GM21737 (cell line): ENCODE measurements around the gene OFD1.
"Not testable (repeated sequence)": the region's sequence is repeated elsewhere in the genome, so short reads cannot be mapped to it uniquely, and the experiment has no call there.

Experiments
- ATAC-seq: cut with Tn5 transposase; IDR thresholded peaks from one replicate; pipeline ENCODE4 v1.9.1; 2021; ENCODE audit warnings: mild to moderate bottlenecking, moderate library complexity; ENCODE audit not compliant: unreplicated experiment

Gene OFD1

GRCh38 chrX:13702111-13702789 lies 32.3 kb upstream of the OFD1 start:
- ATAC-seq = no peak

- ATAC-seq = no peak
Observed at GRCh38 chrX:13703135-13703534, 31.4 kb upstream of the OFD1 start.

GRCh38 chrX:13703589-13703988 lies 31.0 kb upstream of the OFD1 start:
- ATAC-seq = no peak

DNA sequence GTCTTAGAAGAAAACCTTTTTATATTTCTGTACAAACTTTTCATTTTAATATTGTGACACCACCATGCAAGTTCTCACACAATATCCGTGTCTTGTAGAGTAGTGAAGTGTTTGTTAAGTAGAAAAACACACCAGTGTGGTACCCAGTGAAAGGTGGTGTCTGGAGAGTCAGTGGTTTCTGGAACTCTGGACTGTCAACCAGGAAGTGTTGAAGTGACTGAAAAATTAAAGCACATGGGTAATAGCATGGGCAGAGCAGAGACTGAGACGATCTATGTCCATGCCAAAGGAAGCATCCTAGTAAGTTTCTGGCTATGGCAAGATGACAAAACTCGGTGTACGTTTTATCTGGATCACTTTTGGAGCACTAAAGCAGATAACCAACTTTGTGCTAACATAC lies 23.4 kb upstream of the OFD1 start:
- no peak for ATAC-seq

DNA sequence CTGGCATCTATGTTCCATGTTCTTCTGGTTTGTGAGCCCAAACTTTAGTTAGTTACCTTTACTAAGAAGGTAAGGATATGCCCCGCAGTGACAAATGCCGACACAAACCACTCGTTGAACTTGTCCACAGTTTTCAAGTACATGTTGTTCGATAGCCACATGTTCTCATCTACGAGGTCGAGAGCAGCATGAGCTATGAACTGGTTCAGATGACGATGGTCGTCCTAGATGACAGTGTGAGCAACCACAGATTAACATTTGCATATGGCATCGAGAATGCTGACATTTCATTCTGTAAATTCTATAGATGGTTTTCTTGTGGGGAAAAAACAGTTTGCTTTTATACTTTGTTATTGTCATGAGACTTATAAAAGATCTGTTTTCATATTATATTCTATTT lies 18.1 kb upstream of the OFD1 start:
- no peak for ATAC-seq

DNA sequence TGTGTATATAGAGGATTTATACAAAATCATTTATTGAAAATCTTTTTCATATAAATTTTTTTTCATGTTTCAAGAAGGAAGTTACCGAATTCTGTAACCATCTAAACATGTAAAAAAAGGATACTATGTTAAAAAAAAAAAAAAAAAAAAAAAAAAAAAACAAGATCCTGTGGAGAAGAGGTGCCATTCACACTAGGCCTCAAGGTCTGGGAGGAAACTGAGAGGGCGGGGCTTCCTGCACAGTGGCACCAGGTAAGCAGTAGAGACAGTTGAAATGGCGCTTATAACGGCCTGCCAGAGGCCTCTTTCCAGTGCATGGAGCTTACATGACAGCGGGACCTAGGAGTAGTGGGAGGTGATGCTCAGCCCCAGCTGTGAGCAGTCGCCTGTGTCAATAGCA lies 17.6 kb upstream of the OFD1 start:
- no peak for ATAC-seq

DNA sequence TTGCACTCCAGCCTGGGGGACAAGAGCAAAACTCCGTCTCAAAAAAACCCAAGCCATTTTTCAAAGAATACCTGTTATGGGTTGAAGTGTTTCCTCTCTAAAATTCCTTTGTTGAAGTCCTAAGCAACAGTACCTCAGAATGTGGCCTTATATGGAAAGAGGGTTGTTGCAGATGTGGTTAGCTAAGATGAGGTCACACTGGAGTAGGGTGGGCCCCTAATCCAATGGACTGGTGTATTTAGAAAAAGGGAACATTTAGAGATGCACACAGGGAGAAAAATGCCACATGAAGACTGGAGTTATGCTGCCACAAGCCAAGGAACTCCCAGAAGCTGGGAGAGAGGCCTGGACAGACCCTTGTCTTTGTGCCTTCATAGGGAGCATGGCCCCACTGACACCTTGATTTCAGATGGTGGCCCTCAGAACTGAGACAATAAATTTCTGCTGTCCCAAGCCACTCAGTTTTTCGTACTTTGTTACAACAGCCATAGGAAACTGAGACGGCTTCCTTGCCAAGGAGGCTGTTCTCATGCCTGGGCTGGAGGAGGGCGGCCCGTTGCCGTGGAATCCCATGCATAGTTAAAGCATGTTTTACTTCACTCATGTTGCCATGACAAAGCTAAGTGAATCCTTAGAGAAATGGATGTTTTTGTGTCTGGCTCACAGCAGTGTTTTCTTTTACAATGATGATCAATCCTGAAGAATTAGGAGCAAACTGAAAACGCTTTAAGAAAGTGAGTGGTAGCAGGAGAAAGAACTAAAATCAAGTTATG lies 16.7 kb upstream of the OFD1 start:
- no peak for ATAC-seq

GRCh38 chrX:13719192-13719856 lies 15.2 kb upstream of the OFD1 start:
- ATAC-seq = no peak

DNA sequence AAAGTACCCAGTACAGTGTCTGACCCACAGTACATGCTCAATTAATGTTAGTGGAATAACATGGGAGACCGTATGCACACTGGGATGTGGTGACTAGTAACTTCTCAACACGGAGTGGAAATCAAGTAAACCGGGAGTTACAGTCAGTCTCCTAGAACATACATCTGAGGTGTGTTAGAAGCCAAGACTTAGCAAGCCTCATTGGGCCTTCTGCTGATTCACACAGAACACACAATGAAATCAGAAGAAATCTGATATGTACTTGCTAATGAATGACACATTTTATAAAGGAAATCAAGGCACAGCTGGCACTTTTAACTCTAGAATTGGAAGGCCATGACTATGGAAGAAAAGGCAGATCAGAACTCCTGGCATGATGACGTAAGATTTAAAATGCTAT lies 13.2 kb upstream of the OFD1 start:
- no peak for ATAC-seq

DNA sequence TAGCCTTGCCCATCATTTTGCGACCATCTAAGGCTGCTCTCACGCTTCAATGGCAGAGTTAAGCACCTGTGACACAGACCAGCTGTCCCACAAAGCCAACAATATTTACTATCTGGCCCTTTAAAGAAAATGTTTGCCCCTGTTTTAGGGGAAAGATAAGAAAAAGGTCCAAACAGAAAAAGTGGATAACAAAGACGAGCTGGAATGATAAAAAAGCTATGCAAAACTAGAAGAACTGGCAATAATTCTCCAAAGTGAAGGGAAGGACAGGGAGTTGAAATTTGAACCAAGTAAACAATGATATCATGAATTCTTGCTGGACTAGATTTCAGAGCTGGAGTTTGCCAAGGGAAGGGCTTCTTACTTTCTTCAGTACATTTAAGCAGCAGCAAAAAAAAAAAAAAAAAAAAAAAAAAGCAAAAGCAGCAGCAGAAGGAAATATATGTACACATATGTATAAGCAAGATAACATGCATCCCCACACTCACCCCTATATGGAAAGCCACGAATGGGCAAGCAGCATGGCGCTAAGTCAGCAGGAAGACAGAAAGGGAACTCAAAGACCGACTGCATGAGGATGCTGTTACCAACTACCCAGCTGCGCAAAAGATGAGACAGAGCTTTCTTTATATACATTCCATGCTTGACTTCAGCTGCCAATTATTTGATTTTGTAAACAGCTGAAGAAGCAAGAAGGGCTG lies 12.6 kb upstream of the OFD1 start:
- no peak for ATAC-seq

- ATAC-seq = not testable (repeated sequence)
Observed at GRCh38 chrX:13724878-13725277, 9.7 kb upstream of the OFD1 start.

- not testable (repeated sequence) for ATAC-seq
Observed at GRCh38 chrX:13726583-13726982, 8.0 kb upstream of the OFD1 start.

- ATAC-seq = not testable (repeated sequence)
Observed at GRCh38 chrX:13730523-13730922, 4.0 kb upstream of the OFD1 start.

GRCh38 chrX:13732246-13733067 lies 2.1 kb upstream of the OFD1 start:
- ATAC-seq = no peak

DNA sequence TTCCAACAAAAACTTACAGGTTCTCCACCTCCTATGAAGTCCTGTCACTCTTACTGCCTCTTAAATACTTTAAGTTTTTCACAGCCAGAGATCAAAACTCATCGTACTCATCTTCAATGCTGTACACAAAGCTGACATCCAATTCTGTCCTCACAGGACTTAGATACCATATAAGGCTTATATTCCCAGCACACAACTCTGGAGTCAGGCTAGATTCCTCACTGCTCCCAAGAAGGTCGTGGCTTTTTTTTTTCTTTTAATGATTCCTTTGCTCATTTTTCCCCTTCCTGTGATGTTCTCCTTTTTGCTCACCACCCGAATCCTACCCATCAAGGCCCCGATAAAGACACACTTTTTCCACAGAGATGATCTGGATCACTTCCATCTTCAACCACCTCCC lies 1.0 kb upstream of the OFD1 start:
- ATAC-seq = no peak

DNA sequence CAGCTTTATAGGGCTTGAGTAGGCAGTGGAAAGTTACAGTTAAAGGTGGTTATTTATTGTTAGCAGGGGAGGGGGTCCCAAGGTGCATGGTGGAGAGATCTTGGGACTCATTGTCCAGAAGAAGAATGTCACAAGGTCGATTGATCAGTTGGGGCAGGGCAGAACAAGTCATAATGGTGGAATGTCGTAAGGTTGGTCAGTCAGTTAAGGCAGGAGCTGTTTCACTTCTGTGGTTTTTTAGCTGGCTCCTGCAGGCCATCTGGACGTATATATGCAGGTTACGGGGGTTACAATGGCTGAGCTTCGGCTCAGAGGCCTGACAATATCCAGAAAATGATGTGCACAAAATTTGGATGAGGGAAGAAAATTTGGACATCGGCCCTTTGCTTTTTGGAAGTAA lies 7.1 kb downstream of the OFD1 start:
- ATAC-seq = no peak

GRCh38 chrX:13742397-13743176 lies 8.0 kb downstream of the OFD1 start:
- peak; percentile 88 for ATAC-seq

- no peak for ATAC-seq
Observed at GRCh38 chrX:13747836-13748235, 13.3 kb downstream of the OFD1 start.

DNA sequence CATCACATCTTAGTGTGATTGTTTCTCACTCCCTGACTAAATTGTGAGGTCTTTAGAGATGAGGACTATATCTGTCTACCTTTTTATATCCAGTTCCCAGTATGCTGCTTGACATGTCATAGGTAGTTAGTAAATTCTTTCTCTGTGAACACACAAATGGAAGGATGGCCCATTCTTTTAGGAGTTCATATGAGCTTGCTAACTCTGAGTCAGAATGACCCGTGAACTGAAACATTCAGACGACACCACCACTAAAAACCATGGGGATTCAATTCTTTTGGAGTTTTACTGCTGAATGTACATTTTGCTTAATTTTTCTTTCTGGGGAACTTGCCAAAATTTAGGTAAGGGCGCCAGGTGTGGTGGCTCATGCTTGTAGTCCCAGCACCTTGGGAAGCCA lies 13.9 kb downstream of the OFD1 start:
- no peak for ATAC-seq

DNA sequence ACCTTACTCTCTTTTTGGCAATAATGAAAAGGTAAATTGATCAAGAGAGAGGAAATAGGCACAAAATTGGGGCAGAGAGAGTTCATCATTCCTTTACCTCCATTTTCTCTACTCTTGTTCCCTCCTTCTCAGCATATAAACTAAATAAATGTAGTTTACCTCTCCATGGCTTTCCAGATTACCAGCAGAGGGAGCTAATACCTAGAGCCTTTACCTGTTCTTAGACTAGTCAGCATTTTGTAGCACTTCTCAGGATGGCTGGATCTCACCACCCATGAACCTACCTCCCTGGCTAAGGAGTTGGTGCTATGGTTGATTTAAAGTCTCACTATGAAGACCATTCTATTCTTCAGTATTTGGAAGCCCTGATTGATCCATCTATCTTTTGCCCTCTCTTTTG lies 15.7 kb downstream of the OFD1 start:
- no peak for ATAC-seq
